Anterior cingulate cortex (tissue), 58 donors: ENCODE data around the gene DSG3.
A peak's percentile ranks its signal among the peaks of the same experiment; 100 is the strongest.
"Not testable (repeated sequence)": the region's sequence is repeated elsewhere in the genome, so short reads cannot be mapped to it uniquely, and the experiment has no call there.

Source experiments
- DNase-seq, 58 donors: peaks; one replicate each; lab custom pipeline; 2025; lab: John Stamatoyannopoulos, UW

DSG3 gene

GRCh38 chr18:31489311-31489710, 41.8 kb downstream of the DSG3 start:
- no peak for DNase-seq

GRCh38 chr18:31490387-31490786, 42.8 kb downstream of the DSG3 start:
- DNase-seq, result no peak

DNA sequence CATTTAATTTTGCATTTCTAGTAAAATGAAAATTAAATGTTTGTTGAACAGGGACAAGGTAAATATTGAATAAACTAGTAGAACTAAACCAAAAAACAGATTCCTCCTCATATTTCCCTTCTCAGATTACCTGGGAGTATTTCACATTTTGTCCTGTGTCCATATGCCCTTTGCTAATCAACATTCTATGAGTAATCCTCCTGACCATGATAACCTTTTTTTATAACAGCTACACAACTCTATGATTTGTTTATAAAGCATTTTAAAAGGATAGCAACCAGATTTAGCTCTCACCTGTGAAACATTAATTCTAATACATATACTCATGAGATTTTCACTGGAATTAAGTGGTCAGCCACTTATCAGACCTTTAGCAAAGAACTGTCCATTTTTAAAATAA, 43.3 kb downstream of the DSG3 start:
- no peak for DNase-seq

DNA sequence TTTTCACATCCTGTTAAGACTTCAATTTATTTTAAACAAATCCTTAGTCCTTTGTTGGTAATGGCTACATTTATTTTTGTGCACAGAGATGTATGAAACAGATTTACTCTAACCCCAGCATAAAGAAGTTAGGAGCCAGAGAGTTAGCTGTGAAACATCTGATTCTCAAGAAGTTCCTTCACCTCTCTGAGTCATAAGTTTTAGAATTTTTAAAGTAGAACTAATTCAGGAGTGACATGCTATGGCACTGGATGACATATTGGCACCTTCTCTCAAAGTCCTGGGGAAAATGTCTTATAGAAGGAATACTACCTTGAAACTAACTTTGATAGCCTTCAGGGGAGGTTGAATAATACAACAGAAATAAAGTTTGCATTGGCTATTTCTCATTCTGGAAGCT, 44.0 kb downstream of the DSG3 start:
- no peak for DNase-seq

DNA sequence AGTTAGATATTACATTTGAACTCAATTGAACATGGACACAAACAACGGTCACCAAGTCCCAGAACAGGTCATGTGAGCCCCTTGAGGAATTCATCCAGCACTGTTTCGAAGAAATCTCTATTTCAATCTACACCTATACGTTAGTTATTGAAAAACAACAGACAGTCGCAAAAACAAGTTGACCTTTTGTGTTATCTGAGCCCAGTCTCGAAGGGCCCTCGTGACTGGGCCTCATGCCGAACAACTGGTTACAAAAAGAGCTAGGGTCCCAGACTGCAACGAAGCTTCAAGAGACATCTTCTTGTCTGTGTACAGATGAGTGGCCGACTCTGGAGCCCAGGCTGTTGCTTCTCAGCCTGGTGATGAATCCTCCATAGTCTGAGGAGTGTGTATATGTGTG, 45.1 kb downstream of the DSG3 start:
- no peak for DNase-seq

- DNase-seq, result no peak
Observed at GRCh38 chr18:31493171-31493570, 45.6 kb downstream of the DSG3 start.

DNA sequence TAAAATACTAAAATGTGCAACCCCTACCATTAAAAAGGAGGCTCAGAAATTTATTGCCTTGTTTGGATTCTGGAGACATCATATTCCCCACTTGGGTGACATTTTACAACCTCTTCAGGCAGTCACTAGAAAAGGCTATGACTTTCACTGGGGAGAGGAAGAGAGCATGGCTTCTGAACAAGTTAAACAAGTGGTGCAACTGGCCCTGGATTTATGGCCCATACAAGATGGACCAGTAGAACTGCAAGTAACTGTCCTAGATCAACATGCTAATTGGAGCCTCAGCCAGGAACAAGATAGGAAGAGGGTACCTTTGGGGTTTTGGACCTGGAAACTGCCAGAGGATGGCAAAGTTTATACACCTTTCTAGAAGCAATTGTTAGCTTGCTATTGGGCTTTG, 46.4 kb downstream of the DSG3 start:
- no peak for DNase-seq

DNA sequence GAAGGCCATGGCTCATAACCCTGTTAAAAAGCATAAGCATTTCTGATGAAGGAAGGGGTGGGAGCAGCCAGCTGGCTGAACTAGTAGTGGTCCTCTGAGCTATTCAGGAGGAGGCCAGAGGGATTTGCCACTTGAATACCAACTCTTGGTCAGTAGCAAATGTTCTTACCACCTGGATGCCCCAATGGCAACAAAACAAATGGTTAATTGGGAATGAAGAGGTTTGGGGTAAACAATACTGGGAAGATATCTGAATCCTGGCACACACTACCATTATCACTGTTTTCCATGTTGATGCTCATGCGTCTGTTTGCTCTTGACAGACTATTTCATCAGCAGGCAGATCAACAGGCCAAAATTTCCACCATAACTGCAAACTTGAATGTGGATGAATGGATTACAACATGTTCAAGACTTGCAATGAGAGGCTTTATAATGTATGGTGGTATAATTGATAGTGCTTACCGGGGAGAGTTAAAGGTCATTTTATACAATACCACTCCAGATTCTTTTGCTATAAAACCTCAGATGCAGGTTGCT, 47.2 kb downstream of the DSG3 start:
- not testable (repeated sequence) for DNase-seq

DNA sequence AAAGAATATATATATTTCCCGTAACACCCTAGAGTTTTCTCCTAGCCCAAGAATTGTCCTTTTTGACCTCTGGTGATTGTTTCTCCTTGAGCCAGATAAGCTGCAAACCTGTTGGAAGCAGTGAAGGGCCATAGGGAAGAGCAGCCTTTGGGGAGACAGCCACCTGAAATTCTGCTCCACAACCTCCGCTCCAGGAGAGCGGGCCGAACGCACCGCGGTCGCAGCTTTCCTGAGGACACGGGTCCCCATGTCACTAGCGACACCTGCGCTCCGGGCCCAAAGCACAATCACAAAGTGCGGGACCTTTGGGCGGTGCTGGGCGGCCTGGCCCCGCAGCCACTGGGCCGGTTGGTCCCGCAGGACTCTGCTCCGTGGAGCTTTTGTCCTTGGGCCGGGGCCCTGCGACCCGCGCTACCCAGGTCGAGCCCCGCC, 49.9 kb downstream of the DSG3 start:
- DNase-seq, result no peak

DNA sequence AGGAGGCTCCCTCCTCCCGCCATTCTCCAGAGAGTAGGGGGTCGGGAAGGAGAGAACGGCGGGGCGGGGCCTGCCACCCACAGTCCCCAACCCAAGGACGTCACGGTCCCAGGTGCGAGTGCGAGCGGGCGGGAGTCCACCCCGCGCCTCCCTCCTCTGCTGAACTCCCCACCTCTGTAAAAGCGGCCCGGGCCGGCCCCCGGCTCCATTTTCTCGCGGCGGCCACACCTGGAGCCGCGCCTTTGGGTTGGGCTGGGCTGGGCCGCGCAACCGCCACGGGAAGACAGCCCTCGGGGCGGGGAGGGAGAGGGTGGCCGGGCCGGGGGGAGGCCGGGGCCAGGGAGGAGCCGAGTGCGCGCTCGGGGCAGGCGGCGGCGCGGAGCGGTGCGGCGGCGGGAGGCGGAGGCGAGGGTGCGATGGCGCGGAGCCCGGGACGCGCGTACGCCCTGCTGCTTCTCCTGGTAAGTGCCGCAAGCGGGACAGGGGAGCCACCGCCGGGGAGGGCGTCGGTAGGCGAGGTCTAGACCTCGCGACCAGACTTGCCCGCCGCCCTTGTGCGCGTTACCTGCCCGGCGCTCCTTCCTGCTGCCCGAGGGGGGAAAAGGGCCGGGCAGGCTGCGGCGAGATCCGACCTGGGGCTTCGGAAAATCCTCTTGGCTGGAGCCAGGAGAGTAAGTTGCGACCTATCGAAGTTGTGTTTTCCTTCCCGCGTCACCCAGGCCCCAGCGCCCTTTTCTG, 50.5 kb downstream of the DSG3 start, which contains the start of gene DSG2:
Gene DSG2 (plus strand): TSS at position 342 of the 738 bp plus-strand sequence. CDS start 75 bp downstream, at position 417.
- DNase-seq, result peak in 7 of 58 donors; percentile 6 to 17 (median 9)

DNA sequence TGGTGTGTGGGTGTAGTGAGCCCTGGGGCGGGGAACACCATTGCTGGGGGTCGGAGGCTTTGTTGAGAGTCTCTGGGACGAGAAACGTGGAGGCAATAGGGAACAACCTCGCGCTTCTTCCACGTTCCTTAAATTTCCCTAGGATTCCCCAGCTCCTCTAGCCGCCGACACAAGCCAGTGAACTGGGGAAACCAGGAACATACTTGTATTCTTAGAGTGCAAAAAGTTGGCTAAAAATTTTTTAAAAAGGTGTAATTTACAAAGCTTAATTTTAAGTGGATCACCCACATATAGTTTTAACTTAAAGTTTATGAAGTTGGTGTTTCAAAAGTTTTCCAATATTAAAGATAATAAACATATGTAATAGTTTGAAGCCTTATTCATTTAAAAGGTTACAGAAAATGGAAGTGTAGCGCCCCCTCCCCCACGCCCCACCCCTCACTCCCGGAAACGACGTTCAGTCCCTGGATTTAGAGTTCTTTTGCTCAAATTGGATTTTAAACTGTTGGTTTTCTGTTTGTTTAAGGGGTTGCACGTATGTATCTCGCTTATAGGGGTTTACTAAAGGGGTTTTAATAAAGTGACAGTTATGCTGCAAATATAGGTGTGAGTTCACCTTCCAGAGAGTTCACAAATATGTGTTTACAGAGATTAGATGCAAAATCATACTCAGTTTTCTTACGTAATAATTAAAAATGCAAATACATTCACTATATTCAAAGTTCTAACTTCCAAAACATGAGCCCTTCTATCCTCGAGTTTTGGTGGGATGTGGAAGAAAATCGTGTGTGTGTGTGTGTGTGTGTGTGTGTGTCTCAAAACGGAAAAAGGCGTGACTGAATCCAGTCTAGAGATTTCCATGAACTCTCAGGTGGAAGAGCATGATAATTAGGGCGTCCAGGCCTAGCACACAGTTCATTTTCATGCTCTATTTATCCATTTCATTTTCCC, 51.3 kb downstream of the DSG3 start:
- no peak for DNase-seq

- DNase-seq, result no peak
Observed at GRCh38 chr18:31500051-31500688, 52.6 kb downstream of the DSG3 start.

- no peak for DNase-seq
Observed at GRCh38 chr18:31503011-31503410, 55.5 kb downstream of the DSG3 start.

- no peak for DNase-seq
Observed at GRCh38 chr18:31504455-31505147, 57.1 kb downstream of the DSG3 start.

DNA sequence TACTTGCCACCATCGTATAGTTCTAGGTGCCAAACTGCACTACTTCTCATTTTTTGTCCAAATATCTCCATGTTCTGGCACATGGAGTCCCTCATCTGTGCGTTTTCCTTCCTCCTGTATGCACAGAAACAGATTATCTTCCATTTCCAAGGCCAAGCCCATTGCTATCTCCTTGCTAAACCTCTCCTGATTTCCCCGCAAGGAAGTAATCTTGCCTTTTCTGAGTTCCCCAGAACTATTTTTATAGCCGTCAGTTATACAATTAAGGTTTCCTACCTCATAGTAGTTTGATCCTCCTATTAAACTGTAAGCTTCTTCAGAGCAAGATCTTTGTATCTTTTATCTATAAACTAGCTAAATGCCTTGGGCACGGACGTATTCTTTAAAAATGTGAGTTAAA, 57.6 kb downstream of the DSG3 start:
- DNase-seq, result no peak

DNA sequence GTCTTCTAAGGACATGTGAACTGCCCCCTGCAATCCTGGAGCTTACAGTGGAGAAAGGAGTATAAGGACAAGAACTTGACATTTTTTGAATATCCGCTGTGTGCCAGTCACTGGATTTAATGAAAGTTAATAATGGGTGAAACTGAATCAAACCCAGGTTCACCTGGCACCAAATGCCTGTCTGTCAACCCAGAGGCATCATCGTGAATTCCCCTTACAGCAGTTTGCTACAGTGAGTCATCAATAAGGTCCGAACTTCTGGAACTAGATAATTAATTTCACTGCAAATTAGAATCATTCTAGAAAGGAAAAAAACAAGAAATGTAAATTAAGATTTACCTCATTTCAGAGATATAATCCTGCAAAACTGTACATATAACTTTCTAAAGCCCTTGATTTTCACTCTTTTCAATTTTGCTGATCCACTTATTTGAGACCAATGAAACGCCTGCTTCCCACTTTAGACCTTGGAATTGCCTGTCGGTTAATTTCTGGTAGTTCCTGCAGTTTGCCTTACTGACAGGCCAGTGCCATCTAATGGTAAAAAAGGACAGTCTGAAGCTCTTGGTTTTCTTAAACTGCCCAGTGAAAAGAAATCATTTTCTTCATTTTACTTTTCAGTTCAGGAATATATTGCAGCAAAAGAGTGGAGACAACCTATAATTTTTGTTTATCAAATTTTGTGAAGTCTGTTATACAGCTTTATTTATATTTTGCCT, 58.6 kb downstream of the DSG3 start:
- DNase-seq, result no peak

DNA sequence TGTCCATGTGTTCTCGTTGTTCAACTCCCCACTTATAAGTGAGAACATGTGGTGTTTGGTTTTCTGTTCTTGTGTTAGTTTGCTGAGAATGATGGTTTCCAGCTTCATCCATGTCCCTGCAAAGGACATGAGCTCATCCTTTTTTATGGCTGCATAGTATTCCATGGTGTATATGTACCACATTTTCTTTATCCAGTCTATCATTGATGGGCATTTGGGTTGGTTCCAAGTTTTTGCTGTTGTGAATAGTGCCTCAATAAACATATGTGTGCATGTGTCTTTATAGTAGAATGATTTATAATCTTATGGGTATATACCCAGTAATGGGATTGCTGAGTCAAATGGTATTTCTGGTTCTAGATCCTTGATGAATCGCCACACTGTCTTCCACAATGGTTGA, 59.6 kb downstream of the DSG3 start:
- DNase-seq, result not testable (repeated sequence)

GRCh38 chr18:31508781-31509180, 61.2 kb downstream of the DSG3 start:
- DNase-seq, result no peak

GRCh38 chr18:31509571-31509970, 62.0 kb downstream of the DSG3 start:
- no peak for DNase-seq
